Measurements from ENCODE around the gene WDR5. TPM values are rescaled to one million over a fixed set of nuclear protein-coding genes. Genes with fewer than 3 reads are reported as not detected.
"Not testable (repeated sequence)": the region's sequence is repeated elsewhere in the genome, so short reads cannot be mapped to it uniquely, and the experiment has no call there.

WDR5 gene
- total RNA-seq = 42.3 to 43.5 TPM (median 42.5 TPM) in 3 replicates

GRCh38 chr9:134135343-134136117 is at the start of gene WDR5:
TSS of gene WDR5 (plus strand) at chr9:134136082. CDS start at chr9:134139878, 3,796 bp downstream.
- Mint-ChIP-seq H3K9me3 (no peaks in the 10 kb centered on the region), H3K36me3 (peaks cover 7% of the 10 kb centered on the region), H3K27ac (peak within 1 kb of the TSS; percentile 91), H3K27me3 (ENCODE audit: low read depth) (no peaks in the 10 kb centered on the region), H3K4me1 (peaks cover 50% of the 10 kb centered on the region), H3K4me3 (peak within 1 kb of the TSS; percentile 91)
- peak; percentile 88 to 95 for DNase-seq (ENCODE audit: low spot score in 2 of 2, unreplicated experiment in 2 of 2)
- no peak for TF ChIP-seq CTCF (IDR thresholded peaks at IDR 0.05; ENCODE audit: unreplicated experiment)

GRCh38 chr9:134088063-134088725 is 47.7 kb upstream of the WDR5 start:
- no peaks in the 10 kb centered on the region for H3K36me3 Mint-ChIP-seq
- H3K4me3 Mint-ChIP-seq = no peak overlapping the region
- no peak for DNase-seq (ENCODE audit: low spot score in 2 of 2, unreplicated experiment in 2 of 2)
- H3K27ac Mint-ChIP-seq = no peak overlapping the region
- peaks cover 15% of the 10 kb centered on the region for H3K9me3 Mint-ChIP-seq
- H3K27me3 Mint-ChIP-seq (ENCODE audit: low read depth) = peaks cover 13% of the 10 kb centered on the region
- TF ChIP-seq CTCF (IDR thresholded peaks at IDR 0.05; ENCODE audit: unreplicated experiment) = no peak
- no peaks in the 10 kb centered on the region for H3K4me1 Mint-ChIP-seq

- H3K9me3 Mint-ChIP-seq = peaks cover 15% of the 10 kb centered on the region
- no peak overlapping the region for H3K27ac Mint-ChIP-seq
- H3K27me3 Mint-ChIP-seq (ENCODE audit: low read depth) = peaks cover 11% of the 10 kb centered on the region
- H3K36me3 Mint-ChIP-seq = no peaks in the 10 kb centered on the region
- no peak overlapping the region for H3K4me3 Mint-ChIP-seq
- no peaks in the 10 kb centered on the region for H3K4me1 Mint-ChIP-seq
- DNase-seq (ENCODE audit: low spot score in 2 of 2, unreplicated experiment in 2 of 2) = no peak
- no peak for TF ChIP-seq CTCF (IDR thresholded peaks at IDR 0.05; ENCODE audit: unreplicated experiment)
Measured at GRCh38 chr9:134089972-134090371, 45.9 kb upstream of the WDR5 start.

DNA sequence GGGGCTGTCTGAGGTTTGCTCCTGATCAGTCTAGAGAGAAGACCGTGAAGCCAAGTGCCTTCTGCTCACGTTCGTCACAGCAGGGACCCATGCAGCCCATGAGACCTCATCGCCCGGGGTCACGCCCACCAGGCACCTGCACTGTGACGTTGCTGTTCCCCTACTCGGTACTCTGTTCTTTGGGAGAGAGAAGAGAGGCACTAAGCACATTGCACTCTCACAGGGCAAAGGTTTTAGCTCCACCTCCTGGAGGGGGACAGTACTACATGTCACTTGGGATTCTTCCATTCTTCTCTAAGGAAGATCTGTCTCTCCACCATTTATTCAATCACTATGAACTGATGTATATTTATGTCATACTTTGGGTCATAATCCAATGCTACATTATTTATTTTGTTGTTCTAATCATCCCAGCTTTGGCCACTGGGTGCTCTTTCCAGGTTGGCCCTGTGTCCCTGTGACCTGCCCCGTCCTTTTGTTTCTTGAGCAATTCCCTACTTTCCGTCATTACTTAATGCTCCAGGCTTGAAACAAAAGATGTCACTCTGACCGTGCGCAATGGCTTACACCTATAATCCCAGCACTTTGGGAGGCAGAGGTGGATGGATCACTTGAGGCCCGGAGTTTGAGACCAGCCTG is 36.6 kb upstream of the WDR5 start:
- H3K9me3 Mint-ChIP-seq = no peaks in the 10 kb centered on the region
- H3K36me3 Mint-ChIP-seq = no peaks in the 10 kb centered on the region
- no peaks in the 10 kb centered on the region for H3K4me1 Mint-ChIP-seq
- no peak for DNase-seq (ENCODE audit: low spot score in 2 of 2, unreplicated experiment in 2 of 2)
- peak; percentile 75 for TF ChIP-seq CTCF (IDR thresholded peaks at IDR 0.05; ENCODE audit: unreplicated experiment)
- H3K27ac Mint-ChIP-seq = no peak overlapping the region
- peaks cover 32% of the 10 kb centered on the region for H3K27me3 Mint-ChIP-seq (ENCODE audit: low read depth)
- no peak overlapping the region for H3K4me3 Mint-ChIP-seq

DNA sequence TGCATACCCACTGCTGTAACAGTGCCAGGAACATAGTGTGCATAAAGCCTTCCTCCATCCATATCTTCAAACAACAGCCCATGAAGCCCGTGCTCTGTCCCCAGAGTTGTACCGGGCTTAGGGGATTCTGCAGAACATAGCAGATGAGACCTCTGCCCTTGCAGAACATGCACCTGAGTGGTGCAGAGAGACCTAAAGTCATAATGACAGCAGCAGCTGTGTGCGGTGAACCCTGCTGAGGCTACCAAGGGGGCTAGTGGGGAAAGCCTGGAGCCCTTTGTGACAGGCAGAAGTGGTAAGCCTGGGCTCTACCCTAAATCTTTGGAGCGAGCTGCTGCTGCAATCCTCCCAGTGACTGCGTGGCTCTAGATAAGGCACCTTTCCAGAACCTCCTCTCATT is 35.8 kb upstream of the WDR5 start:
- DNase-seq (ENCODE audit: low spot score in 2 of 2, unreplicated experiment in 2 of 2) = no peak
- Mint-ChIP-seq H3K27me3 (ENCODE audit: low read depth) (peaks cover 31% of the 10 kb centered on the region), H3K4me1 (no peaks in the 10 kb centered on the region), H3K4me3 (no peak overlapping the region), H3K36me3 (no peaks in the 10 kb centered on the region), H3K9me3 (peaks cover 3% of the 10 kb centered on the region), H3K27ac (no peak overlapping the region)
- no peak for TF ChIP-seq CTCF (IDR thresholded peaks at IDR 0.05; ENCODE audit: unreplicated experiment)

- not testable (repeated sequence) for H3K4me3 Mint-ChIP-seq; H3K9me3 Mint-ChIP-seq; H3K4me1 Mint-ChIP-seq; DNase-seq (ENCODE audit: low spot score in 2 of 2, unreplicated experiment in 2 of 2); H3K27ac Mint-ChIP-seq; H3K36me3 Mint-ChIP-seq
- H3K27me3 Mint-ChIP-seq (ENCODE audit: low read depth) = peaks cover 30% of the 10 kb centered on the region
Measured at GRCh38 chr9:134101133-134101532, 34.7 kb upstream of the WDR5 start.

Measured in mesothelial cell of epicardium (in vitro differentiated cells).